Muscle of arm (tissue), 12 donors: ENCODE results near the gene MAP3K13. TPM values are rescaled to one million over a fixed set of nuclear protein-coding genes. Genes with fewer than 3 reads are reported as not detected.

ENCODE experiments used
- DNase-seq: peaks from one replicate; pipeline ENCODE4 v3.0.0-alpha.2; 2013
- polyA plus RNA-seq, 12 donors: library from polyadenylated mRNA; unstranded; fragments of 120-200 nt; gene quantifications; one replicate each; pipeline ENCODE4 v1.2.1, GENCODE V29; 2013; ENCODE audit not compliant: insufficient read length in 12 of 12

Gene MAP3K13
- polyA plus RNA-seq, 12 donors, result 10.9 to 51.2 (median 19.2) TPM; not detected in 1

DNA sequence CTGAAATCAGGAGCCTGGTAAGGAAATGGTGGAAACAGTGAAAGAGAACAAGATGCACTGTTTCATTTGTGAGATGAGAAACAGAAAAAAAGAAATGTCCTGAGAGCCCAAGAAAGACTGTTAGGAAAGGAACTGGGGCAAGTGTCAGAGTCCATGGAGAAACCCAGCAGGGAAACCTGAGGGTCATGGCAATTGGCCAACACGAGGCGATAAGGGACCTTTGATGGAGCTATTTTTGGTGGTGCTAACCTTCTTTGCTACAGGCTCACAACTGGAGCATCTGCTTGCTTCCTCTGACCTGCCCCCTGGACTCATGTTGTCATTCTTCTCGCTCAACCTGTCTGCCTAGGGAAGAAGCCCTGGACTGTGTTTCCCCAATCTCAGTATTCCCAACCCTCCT lies 140.1 kb downstream of the MAP3K13 start:
- DNase-seq, result no peak

DNA sequence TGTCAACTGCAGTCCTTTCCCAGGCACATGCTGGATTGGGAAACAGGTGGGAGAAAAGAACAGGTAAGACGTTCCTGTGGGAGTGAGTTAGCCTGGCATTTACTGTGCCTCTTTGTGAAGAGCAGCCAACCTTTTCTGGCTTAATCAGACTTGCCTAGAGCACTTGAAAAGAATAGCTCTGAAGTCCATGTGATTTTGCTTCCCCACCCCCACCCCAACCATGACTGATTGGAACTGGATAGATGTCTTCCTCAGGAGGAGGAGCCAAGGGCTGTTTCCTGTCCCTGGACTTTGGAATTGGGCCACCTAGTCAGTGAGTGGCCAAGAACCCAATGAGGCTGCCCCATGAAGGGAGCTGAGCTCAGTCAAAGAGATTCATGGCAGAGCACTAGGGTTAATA lies 140.6 kb downstream of the MAP3K13 start:
- DNase-seq, result no peak

DNA sequence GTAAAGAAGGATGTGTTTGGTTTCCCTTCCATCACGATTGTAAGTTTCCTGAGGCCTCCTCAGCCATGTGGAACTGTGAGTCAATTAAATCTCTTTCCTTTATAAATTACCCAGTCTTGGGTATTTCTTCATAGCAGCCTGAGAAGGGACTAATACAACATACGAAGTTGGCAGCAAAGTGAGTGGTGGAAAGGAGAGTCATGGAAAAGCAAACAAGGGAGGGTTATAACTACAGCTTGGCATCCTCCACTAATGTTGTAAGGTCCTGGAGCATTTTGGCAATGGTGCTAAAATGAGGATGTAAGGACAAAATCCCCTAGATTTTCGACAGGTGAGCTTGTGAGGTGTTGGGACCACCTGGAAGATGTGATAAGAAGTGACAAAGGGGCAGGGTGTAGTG lies 141.7 kb downstream of the MAP3K13 start:
- DNase-seq, result no peak

DNA sequence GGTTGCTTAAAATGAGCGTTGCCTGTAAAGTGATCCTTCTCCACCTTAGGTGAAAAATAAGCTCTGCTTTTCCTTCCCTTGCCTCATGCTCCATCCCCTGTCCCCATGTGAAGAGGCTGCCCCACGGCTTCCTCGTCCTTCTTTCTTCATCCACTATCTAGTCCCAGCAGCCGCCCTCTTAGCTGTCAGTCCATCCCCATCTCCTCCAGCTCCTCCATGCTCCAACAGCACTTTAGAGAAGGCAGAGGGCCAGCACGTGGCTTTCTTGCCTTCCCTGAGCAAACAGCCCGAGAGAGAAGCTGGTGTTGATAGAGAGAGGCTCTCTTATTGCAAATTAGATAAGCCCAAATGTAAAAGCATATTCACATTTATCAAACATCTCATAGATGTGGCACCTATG lies 144.9 kb downstream of the MAP3K13 start:
- DNase-seq, result no peak

DNA sequence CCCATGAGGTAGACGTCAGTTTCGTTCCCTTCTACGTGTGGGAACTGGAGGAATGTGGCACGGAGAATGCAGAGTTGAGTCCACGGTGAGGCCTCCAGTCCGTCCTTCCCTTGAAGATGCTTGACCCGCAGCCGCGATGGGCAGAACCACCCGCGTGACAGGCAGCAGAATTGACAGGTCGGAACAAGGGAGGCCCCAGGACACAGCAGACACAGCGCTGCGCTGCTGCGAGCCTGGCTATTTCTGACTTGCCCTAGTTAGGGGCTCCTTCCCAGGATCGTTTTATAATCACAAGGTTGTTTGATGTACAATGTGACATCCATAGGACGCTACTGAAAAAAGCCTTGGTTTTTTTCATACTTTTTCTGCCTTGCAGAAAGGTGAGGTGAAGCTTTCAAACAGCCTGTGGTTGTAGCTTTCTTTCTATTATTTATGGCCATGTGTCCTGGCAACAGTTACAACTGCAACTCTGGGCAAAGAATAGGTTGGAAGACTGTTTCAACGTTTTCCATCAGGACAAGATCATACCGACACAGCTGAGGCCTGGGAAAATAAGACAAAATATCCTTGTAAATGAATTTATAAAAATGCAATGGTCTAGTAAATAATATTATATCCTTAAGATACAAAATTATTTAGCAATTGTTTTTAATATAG lies 145.5 kb downstream of the MAP3K13 start:
- DNase-seq, result no peak

DNA sequence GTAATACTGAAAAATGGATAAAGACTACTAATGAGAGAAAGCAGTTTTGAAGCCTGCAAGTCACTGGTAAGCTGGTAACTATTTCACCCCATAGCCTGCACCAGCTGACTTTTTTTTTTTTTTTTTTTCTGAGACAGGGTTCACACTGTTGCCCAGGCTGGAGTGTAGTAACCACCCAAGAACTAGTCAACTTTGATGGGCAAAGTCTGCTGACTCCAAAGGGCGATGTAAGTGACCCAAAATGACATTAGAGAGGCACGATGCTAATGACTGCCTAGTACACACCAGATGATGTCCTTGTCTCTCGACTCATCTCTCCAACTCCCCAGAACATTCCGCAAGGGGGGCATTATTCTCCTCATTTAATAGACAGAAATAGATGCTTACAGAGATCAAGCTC lies 148.8 kb downstream of the MAP3K13 start:
- DNase-seq, result no peak

DNA sequence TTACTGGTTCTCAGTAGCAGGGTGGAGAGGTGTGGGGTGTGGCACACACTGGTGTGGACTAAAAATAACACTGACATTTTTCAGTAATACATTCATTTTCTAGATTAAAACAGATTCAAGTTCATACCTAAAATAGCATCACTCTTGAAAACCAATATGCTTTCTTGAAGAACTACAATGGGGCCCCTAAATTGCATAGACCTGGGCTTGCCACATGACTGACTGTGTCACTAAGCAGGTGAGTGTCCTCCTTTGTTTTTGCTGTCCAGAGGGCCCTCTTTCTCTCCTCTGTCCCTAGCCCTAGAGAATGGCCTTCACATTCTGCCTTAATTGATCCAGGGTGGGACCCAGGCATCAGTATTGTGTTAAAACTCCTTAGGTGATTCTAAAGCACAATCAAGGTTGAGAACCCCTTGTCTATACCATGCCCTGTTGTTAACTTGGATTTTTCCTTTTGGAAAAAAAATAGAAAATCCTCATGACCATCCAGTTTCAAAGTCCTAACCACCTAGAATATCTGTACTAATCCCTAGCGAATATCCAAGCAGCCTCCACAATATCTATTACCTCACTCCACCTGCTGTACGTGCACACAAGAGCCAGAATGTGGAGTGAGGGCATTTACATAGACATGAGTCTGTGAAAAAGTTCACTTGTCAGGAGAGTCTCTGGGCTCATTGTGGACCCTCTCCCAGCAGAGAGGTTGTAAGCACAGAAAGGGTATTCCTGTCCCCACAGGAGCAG lies 154.6 kb downstream of the MAP3K13 start:
- DNase-seq, result no peak

DNA sequence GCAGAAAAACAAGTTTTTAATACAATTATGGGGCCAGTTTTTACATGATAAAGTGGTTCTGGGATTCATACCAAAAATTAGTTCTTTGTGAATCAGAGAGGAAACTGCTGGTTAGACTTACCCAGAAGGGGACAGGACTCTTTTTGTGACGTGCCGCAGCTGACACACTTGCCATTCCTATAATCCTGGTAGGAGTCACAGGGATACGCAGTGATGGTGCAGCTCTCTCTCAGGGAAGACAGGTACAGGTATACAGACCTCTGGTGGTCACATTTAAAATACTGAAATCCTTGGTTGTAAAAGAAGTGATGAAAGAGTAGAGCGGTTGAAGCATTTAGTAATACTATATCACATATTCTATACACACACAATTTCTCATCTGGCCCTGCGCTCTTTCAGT lies 156.1 kb downstream of the MAP3K13 start:
- DNase-seq, result no peak

DNA sequence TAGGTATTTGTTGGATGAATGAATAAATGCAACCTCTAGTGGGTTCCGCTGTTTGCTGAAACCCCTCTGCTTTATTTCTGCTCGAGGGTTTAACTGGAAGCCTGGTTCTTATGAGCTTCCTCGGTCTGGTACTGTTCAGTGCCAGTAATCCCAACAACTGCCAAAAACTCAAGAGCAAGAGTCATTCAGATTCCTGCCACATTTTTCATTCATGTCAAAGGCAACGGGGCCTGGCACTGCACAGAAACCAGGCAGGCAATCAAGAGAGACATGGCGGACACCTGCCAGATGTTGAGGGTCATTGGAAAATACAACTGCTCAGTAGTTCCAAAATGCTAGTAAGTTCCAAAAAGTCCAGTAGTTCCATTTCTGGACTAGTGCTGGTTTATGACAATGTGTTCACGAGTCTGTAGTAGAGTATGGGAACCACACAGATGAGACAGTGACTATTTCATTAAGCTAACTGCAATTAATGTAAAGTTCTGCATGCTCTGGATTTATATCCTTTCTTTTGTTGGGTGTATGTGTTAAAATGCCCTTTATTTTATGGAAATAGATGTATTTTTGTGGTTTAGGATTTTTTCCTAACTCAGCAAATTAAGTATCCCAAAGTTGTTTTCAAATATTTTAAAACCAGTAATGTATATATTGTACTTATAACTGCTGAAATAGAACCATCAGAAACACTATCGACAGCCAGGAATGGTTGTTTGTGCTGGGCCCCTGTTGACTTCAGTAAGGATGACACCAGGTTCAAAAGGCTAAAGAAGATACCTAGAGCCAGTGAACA lies 158.6 kb downstream of the MAP3K13 start:
- no peak for DNase-seq

DNA sequence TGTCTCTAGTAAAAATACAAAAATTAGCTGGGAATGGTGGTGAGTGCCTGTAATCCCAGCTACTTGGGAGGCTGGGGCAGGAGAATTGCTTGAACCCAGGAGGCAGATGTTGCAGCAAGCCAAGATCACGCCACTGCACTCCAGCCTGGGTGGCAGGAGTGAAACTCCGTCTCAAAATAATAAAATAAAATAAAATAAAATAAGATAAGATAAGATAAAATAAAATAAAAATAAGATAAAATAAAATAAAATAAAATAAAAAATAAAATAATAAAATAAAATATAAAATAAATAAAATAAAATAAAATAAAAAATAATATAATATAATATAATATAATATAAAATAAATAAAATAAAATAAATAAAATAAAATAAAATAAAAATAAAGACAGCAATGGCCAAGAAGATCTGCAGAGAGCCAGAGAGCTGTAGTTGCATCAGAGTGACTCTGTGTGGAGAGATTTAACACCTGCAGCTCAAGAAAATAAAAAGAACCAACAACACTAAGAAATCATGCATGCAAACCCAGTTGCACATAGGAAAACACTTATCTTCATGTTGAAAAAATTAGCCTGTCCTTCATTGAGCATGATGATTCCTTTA lies 163.5 kb downstream of the MAP3K13 start:
- no peak for DNase-seq

DNA sequence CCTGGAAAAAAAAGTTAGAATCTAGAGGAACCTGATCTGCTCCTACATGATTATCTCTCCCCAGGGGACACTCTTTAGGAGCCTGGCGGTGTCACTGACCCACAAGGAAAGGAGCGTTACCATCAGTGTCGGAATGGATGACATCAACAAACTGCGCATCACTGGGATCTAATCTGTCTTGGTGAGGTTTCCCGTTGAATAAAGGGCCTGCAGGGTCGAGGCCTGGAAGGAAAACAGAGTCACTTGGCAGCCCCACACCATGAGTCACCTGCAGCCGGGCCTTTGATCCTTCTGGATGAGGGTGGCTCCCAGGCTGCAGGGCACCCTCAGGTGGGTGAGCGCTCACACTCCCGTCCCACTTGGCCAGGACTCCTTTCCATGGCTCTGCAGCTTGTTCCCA lies 164.4 kb downstream of the MAP3K13 start:
- DNase-seq, result no peak

DNA sequence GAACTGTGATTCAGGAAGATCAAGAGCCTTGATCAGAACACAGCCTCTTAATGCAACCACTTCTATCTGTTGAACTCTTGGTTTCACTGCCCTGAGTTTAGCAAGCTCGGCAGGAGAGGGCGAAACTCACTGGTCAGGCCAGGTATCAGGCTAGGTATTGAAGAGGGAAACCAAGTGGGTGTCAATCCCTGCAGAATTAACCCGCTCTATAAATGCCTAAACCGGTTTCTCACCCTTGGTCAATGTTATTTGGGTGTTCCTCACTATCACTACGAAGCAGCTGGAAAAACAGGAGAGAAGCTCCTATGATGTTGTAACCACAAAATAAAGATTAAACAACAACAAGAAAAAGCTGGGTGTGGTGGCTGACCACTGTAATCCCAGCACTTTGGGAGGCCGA lies 165.6 kb downstream of the MAP3K13 start:
- DNase-seq, result no peak

DNA sequence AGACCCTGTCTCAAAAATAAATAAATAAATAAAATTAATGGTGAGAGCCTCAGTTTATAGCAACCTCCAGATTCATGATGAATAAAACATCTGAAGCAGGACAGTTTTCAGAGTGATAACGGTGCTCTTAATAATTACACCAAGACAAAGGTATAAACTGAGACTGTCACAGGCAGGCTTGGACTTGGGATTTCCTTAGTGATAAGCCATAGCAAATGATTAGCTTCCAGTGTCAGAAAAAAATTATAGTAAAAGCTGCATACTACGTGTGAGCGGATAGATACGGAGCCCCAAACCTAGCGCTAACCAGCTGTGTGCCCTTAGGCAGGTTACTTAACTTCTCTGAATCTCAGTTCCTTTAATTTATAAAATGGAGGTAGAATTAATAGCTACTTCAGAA lies 167.9 kb downstream of the MAP3K13 start:
- DNase-seq, result no peak

DNA sequence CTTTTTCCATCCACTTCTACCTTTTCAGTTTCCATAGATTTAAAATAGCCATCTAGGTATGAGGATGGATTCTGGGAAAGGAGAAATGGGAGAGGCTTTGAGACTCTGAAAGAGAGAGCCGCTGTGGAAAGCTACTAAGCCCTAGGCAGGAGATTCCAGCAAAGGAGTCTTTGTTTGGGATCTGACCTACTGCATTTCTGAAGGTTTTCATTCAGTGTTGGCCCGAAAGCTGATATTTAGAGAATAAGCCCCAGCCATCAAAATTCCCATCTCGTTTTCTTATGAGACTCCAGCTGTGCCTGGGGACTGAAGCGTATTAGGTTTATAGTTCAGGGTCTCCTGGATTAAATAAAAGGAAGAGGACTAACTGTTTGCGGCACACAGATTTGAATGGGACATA lies 170.0 kb downstream of the MAP3K13 start:
- no peak for DNase-seq

DNA sequence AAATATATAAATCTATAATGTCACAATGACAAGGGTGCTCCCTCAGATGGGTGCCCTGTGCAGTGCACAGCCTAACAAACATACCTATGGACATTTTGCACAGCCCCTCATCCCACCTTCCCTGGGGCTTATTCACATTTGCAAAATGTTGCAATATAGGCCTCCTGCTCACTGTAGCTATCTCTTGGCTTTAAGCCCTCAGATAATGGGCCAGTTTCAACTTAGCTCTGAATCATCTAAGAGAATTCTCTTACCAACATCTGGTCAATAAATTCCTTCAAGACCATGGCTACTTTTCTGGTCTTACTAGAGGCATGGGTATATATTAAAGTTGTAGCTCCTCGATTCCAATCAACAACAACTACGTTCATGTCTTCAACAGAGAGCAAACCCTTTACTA lies 171.6 kb downstream of the MAP3K13 start:
- DNase-seq, result no peak

DNA sequence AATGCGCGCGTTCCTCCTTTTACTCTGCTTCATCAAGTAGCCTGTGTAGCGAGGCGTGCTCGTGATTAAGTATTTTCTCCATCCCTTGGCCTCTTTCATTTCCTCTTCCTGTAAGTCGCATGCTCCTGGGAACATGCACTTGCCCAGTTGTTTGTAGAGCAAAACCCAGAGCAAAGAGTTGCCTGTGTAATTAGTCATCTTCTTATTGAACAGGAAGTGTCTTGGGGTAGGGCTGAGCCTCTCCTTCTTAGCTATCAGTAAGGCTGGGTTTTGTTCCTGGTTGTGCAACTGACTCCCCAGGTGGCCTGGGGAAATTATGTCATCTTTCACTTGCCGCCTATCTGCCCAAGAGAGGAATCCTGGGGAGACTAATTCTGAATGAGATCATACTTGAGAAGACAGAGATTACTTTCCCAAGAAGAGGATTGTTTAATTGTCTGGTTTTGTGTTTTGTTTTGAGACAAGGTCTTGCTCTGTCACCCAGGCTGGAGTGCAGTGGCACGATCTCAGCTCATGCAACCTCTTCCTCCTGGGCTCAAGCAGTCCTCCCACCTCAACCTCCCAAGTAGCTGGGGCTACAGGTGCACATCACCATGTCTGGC lies 174.5 kb downstream of the MAP3K13 start:
- DNase-seq, result peak; percentile 16

Other genes with a start within 250 kb of the MAP3K13 start
- 1 to 10 TPM in 11 of 12 donors, not detected in 1; 3.0 to 6.3 (median 4.5) TPM for gene C3orf70, start 210.1 kb upstream of the MAP3K13 start, polyA plus RNA-seq
- gene EHHADH, start 109.1 kb upstream of the MAP3K13 start, polyA plus RNA-seq, result 1 to 10 TPM in 11 of 12 donors, not detected in 1; 2.2 to 7.2 (median 3.5) TPM
- gene TMEM41A, start 135.9 kb downstream of the MAP3K13 start, polyA plus RNA-seq, result 10 to 100 TPM in 11 of 12 donors, not detected in 1; 15.7 to 26.7 (median 18.5) TPM
- gene LIPH, start 189.5 kb downstream of the MAP3K13 start, polyA plus RNA-seq, result 10 to 100 TPM in 1 of 12 donors, 1 to 10 TPM in 3, under 1 TPM in 7, not detected in 1; 0.10 to 11.9 (median 0.36) TPM
- 10 to 100 TPM in 11 of 12 donors, not detected in 1; 23.7 to 56.5 (median 37.4) TPM for gene SENP2, start 223.2 kb downstream of the MAP3K13 start, polyA plus RNA-seq